Measurements from ENCODE around the gene NAV2. TPM values are rescaled to one million over a fixed set of nuclear protein-coding genes. Genes with fewer than 3 reads are reported as not detected.

Gene NAV2
- total RNA-seq, 1 donor from 2014 or later: 10.3 TPM

DNA sequence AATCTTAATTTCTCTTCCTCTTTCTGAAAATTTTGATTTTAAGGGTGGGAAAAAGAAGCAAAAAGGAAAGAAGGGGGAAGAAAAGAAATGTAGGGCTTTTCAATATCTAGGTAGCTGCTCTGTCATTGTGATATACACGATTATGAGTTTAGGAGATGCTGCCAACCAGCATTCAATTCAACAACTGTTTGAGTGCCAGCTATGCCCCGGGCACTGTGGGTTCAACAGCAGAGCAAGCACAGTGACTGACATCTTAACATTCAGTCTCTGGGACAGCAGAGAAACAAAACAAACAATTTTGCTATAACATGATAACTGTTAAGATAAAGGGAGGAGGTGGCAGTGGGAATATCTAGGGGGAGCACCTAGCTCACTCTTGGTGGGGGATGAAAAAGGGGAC lies 356.1 kb downstream of the NAV2 start:
- no peak for ATAC-seq (ENCODE audit: low read depth)
- DNase-seq: no peak
- Mint-ChIP-seq H3K9me3 (no peaks in the 10 kb centered on the region), H3K4me1 (no peaks in the 10 kb centered on the region), H3K4me3 (no peak overlapping the region), H3K27ac (no peak overlapping the region), H3K27me3 (peaks cover 3% of the 10 kb centered on the region), H3K36me3 (ENCODE audit: low read depth) (no peaks in the 10 kb centered on the region)
- ChIA-PET CTCF (no interaction called here), POLR2A (no interaction called here)
- no peak for TF ChIP-seq CTCF (IDR thresholded peaks at IDR 0.05)
- intact Hi-C loops (cut with micrococcal nuclease): no loop called here

- Mint-ChIP-seq H3K36me3 (ENCODE audit: low read depth) (no peaks in the 10 kb centered on the region), H3K9me3 (no peaks in the 10 kb centered on the region), H3K27me3 (peaks cover 6% of the 10 kb centered on the region), H3K4me1 (no peaks in the 10 kb centered on the region), H3K4me3 (no peak overlapping the region), H3K27ac (no peak overlapping the region)
- no peak for ATAC-seq (ENCODE audit: low read depth)
- no peak for DNase-seq
- intact Hi-C loops (cut with micrococcal nuclease): no loop called here
- CTCF ChIA-PET: no interaction called here
- POLR2A ChIA-PET: no interaction called here
- TF ChIP-seq CTCF (IDR thresholded peaks at IDR 0.05): no peak
These were observed 357.8 kb downstream of the NAV2 start for GRCh38 chr11:20070459-20070858.

DNA sequence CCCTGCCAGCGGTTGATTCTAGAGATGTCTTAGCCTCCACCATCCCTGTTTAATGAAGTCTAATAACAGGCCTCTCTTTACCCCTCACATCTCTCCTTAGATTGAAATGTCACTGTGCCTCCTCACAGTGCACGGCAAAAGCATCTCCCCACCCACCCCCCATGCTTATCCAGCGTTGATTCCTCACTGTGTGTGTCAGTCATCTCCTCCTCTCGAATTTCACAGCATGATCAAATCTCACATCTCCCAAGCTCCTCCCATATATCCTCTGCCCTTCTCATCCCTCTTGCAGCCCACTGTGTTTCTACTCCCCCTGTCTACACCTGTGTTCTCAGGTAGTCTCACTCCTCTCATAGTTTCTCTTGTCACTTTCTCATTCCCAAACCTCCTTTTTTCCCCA lies 363.0 kb downstream of the NAV2 start:
- intact Hi-C loops (cut with micrococcal nuclease): no loop called here
- POLR2A ChIA-PET: no interaction called here
- no peak for ATAC-seq (ENCODE audit: low read depth)

DNA sequence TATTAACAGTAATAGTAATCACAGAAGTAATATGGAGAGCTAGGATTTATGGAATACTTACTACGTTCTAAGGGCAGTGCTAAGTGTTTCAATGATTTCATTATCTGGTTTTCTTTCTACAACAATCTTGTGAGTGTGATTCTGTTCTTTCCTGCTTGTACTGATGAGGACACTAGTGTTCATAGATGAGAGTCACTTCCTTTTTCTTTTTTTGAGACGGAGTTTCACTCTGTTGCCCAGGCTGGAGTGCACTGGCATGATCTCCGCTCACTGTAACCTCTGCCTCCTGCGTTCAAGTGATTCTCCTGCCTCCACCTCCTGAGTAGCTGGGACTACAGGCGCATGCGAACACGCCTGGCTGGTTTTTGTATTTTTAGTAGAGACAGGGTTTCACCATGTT lies 366.2 kb downstream of the NAV2 start:
- H3K4me3 Mint-ChIP-seq: no peak overlapping the region
- H3K36me3 Mint-ChIP-seq (ENCODE audit: low read depth): no peaks in the 10 kb centered on the region
- TF ChIP-seq CTCF (IDR thresholded peaks at IDR 0.05): no peak
- POLR2A ChIA-PET: no interaction called here
- DNase-seq: no peak
- intact Hi-C loops (cut with micrococcal nuclease): no loop called here
- H3K9me3 Mint-ChIP-seq: no peaks in the 10 kb centered on the region
- CTCF ChIA-PET: no interaction called here
- H3K27ac Mint-ChIP-seq: no peak overlapping the region
- peaks cover 15% of the 10 kb centered on the region for H3K27me3 Mint-ChIP-seq
- no peak for ATAC-seq (ENCODE audit: low read depth)
- H3K4me1 Mint-ChIP-seq: peaks cover 28% of the 10 kb centered on the region

More for the DNA sequence above, 363.0 kb downstream of the NAV2 start:
- Mint-ChIP-seq H3K27ac (no peak overlapping the region), H3K4me3 (no peak overlapping the region), H3K4me1 (peaks cover 18% of the 10 kb centered on the region), H3K36me3 (ENCODE audit: low read depth) (no peaks in the 10 kb centered on the region), H3K27me3 (peaks cover 10% of the 10 kb centered on the region), H3K9me3 (no peaks in the 10 kb centered on the region)
- CTCF ChIA-PET: no interaction called here
- TF ChIP-seq CTCF (IDR thresholded peaks at IDR 0.05): no peak
- DNase-seq: no peak

GRCh38 chr11:20080032-20080685 lies 367.5 kb downstream of the NAV2 start:
- Mint-ChIP-seq H3K4me3 (peak overlapping the region; percentile 12), H3K27ac (no peak overlapping the region), H3K27me3 (peaks cover 12% of the 10 kb centered on the region), H3K4me1 (peaks cover 36% of the 10 kb centered on the region), H3K9me3 (no peaks in the 10 kb centered on the region), H3K36me3 (ENCODE audit: low read depth) (no peaks in the 10 kb centered on the region)
- intact Hi-C loops (cut with micrococcal nuclease): loop anchor here (1.0 kb wide), 3 partner anchors 19 to 307 kb away; partner anchors contain the start of gene PRMT3
- no peak for TF ChIP-seq CTCF (IDR thresholded peaks at IDR 0.05)
- peak; percentile 98 for ATAC-seq (ENCODE audit: low read depth)
- ChIA-PET CTCF (no interaction called here), POLR2A (no interaction called here)
- no peak for DNase-seq

Measured in activated B cell treated with CpG ODN at 0.5 μM for 24 hours (primary cell).